ENCODE results near the gene KCNJ10. TPM values are rescaled to one million over a fixed set of nuclear protein-coding genes. Genes with fewer than 3 reads are reported as not detected.

Gene KCNJ10
- total RNA-seq, 1 donor from 2014 or later: 0.27 TPM

- no peak overlapping the region for H3K4me2 ChIP-seq (ENCODE audit: low read length)
- H3K4me1 Mint-ChIP-seq (ENCODE audit: low read depth, unreplicated experiment): peaks cover 6% of the 10 kb centered on the region
- H4K20me1 ChIP-seq (ENCODE audit: insufficient read depth, low read length): no peaks in the 10 kb centered on the region
These were observed 107.8 kb downstream of the KCNJ10 start for GRCh38 chr1:159962176-159962575.

GRCh38 chr1:159961636-159962035 lies 108.3 kb downstream of the KCNJ10 start:
- FAIRE-seq: no peak
- DNase-seq (ENCODE audit: low read depth): no peak
- H3K9ac ChIP-seq (ENCODE audit: low read length): no peak overlapping the region
- no peak overlapping the region for H3K27ac ChIP-seq (ENCODE audit: low read depth, low read length)
- H3K4me2 ChIP-seq (ENCODE audit: low read length): no peak overlapping the region
- peaks cover 3% of the 10 kb centered on the region for H3K27me3 ChIP-seq (ENCODE audit: insufficient read depth, low read length)
- TF ChIP-seq CTCF (IDR thresholded peaks at IDR 0.05; ENCODE audit: insufficient read depth, low read depth, low read length): no peak
- TF ChIP-seq EZH2 (IDR thresholded peaks at IDR 0.05; ENCODE audit: insufficient read depth, low read length): no peak
- H4K20me1 ChIP-seq (ENCODE audit: insufficient read depth, low read length): no peaks in the 10 kb centered on the region
- H3K36me3 Mint-ChIP-seq (ENCODE audit: low read depth, unreplicated experiment): no peaks in the 10 kb centered on the region
- no peaks in the 10 kb centered on the region for H3K4me1 ChIP-seq (ENCODE audit: insufficient read depth, low read length)
- no peak overlapping the region for H3K4me3 Mint-ChIP-seq (ENCODE audit: unreplicated experiment)
- H3K36me3 ChIP-seq (ENCODE audit: insufficient read depth, low read length): no peaks in the 10 kb centered on the region
- no peak overlapping the region for H3K27ac Mint-ChIP-seq (ENCODE audit: unreplicated experiment)
- no peak overlapping the region for H3K4me3 ChIP-seq (ENCODE audit: insufficient read depth, low read depth, low read length)
- H3K79me2 ChIP-seq (ENCODE audit: insufficient read depth, low read length): no peaks in the 10 kb centered on the region
- no peak overlapping the region for H2AFZ ChIP-seq (ENCODE audit: low read depth, low read length)
- peaks cover 6% of the 10 kb centered on the region for H3K4me1 Mint-ChIP-seq (ENCODE audit: low read depth, unreplicated experiment)
- H3K9me3 ChIP-seq (ENCODE audit: insufficient read depth, low read depth, low read length): no peaks in the 10 kb centered on the region
- H3K9me3 Mint-ChIP-seq (ENCODE audit: unreplicated experiment): peaks cover 4% of the 10 kb centered on the region
- H3K27me3 Mint-ChIP-seq (ENCODE audit: low read depth, unreplicated experiment): peaks cover 10% of the 10 kb centered on the region

More at GRCh38 chr1:159962176-159962575, 107.8 kb downstream of the KCNJ10 start:
- Histone ChIP-seq H3K27me3 (ENCODE audit: insufficient read depth, low read length) (peaks cover 5% of the 10 kb centered on the region), H3K9ac (ENCODE audit: low read length) (no peak overlapping the region), H3K36me3 (ENCODE audit: insufficient read depth, low read length) (no peaks in the 10 kb centered on the region), H3K27ac (ENCODE audit: low read depth, low read length) (no peak overlapping the region), H3K9me3 (ENCODE audit: insufficient read depth, low read depth, low read length) (no peaks in the 10 kb centered on the region), H3K4me1 (ENCODE audit: insufficient read depth, low read length) (no peaks in the 10 kb centered on the region), H3K4me3 (ENCODE audit: insufficient read depth, low read depth, low read length) (no peak overlapping the region), H3K79me2 (ENCODE audit: insufficient read depth, low read length) (no peaks in the 10 kb centered on the region), H2AFZ (ENCODE audit: low read depth, low read length) (no peak overlapping the region)
- peaks cover 10% of the 10 kb centered on the region for H3K27me3 Mint-ChIP-seq (ENCODE audit: low read depth, unreplicated experiment)
- H3K27ac Mint-ChIP-seq (ENCODE audit: unreplicated experiment): no peak overlapping the region
- no peaks in the 10 kb centered on the region for H3K36me3 Mint-ChIP-seq (ENCODE audit: low read depth, unreplicated experiment)
- no peak for TF ChIP-seq EZH2 (IDR thresholded peaks at IDR 0.05; ENCODE audit: insufficient read depth, low read length)
- TF ChIP-seq CTCF (IDR thresholded peaks at IDR 0.05; ENCODE audit: insufficient read depth, low read depth, low read length): no peak
- DNase-seq (ENCODE audit: low read depth): no peak
- no peak for FAIRE-seq
- peaks cover 4% of the 10 kb centered on the region for H3K9me3 Mint-ChIP-seq (ENCODE audit: unreplicated experiment)
- peak overlapping the region; percentile 16 for H3K4me3 Mint-ChIP-seq (ENCODE audit: unreplicated experiment)

- H3K4me2 ChIP-seq (ENCODE audit: low read length): no peak overlapping the region
- no peaks in the 10 kb centered on the region for H3K79me2 ChIP-seq (ENCODE audit: insufficient read depth, low read length)
- Mint-ChIP-seq H3K4me3 (ENCODE audit: unreplicated experiment) (no peak overlapping the region), H3K9me3 (ENCODE audit: unreplicated experiment) (peaks cover 4% of the 10 kb centered on the region), H3K36me3 (ENCODE audit: low read depth, unreplicated experiment) (no peaks in the 10 kb centered on the region), H3K27me3 (ENCODE audit: low read depth, unreplicated experiment) (peaks cover 10% of the 10 kb centered on the region), H3K4me1 (ENCODE audit: low read depth, unreplicated experiment) (peaks cover 6% of the 10 kb centered on the region), H3K27ac (ENCODE audit: unreplicated experiment) (no peak overlapping the region)
- H3K4me3 ChIP-seq (ENCODE audit: insufficient read depth, low read depth, low read length): no peak overlapping the region
- H3K27me3 ChIP-seq (ENCODE audit: insufficient read depth, low read length): peaks cover 3% of the 10 kb centered on the region
- no peak overlapping the region for H3K27ac ChIP-seq (ENCODE audit: low read depth, low read length)
- no peaks in the 10 kb centered on the region for H3K9me3 ChIP-seq (ENCODE audit: insufficient read depth, low read depth, low read length)
- TF ChIP-seq CTCF (IDR thresholded peaks at IDR 0.05; ENCODE audit: insufficient read depth, low read depth, low read length): no peak
- no peak for TF ChIP-seq EZH2 (IDR thresholded peaks at IDR 0.05; ENCODE audit: insufficient read depth, low read length)
- DNase-seq (ENCODE audit: low read depth): peak; percentile 86
- no peak overlapping the region for H2AFZ ChIP-seq (ENCODE audit: low read depth, low read length)
- no peaks in the 10 kb centered on the region for H4K20me1 ChIP-seq (ENCODE audit: insufficient read depth, low read length)
- H3K36me3 ChIP-seq (ENCODE audit: insufficient read depth, low read length): no peaks in the 10 kb centered on the region
- H3K9ac ChIP-seq (ENCODE audit: low read length): no peak overlapping the region
- peak; percentile 17 for FAIRE-seq
- H3K4me1 ChIP-seq (ENCODE audit: insufficient read depth, low read length): no peaks in the 10 kb centered on the region
These were observed 109.1 kb downstream of the KCNJ10 start for GRCh38 chr1:159960721-159961381.

Data from astrocyte (in vitro differentiated cells and primary cell).